OCI-M2 (cell line): Measurements from ENCODE around the gene GNL1.
A peak's percentile ranks its signal among the peaks of the same experiment; 100 is the strongest.

ENCODE experiments used
- DNase-seq: peaks from one replicate; lab custom pipeline; 2025; ENCODE audit not compliant: unreplicated experiment; lab: John Stamatoyannopoulos, UW

GNL1 gene

GRCh38 chr6:30556066-30556905 is at the start of gene GNL1:
GNL1 (minus strand) TSS chr6:30556489; CDS start chr6:30556203, 286 bp downstream.
- peak; percentile 86 for DNase-seq

DNA sequence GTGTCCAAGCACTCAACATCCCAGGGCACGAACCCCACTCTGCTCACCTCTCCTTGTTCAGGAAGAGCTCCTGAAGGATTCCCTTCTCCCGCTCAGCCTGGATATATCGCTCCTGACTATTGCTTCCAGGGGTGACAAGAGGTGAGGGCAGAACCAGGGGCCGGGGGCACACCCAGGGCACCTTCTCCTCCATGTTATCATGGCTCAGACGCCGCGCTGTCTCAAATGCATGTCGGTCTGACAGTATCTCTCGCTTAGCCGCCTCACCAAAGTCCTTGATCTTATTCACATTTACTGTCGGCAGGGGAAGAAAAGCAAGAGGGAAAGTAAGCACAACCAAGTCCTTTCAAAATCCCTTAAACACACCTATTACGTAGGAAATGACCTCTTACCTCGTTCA is 47.7 kb upstream of the GNL1 start:
- no peak for DNase-seq

DNA sequence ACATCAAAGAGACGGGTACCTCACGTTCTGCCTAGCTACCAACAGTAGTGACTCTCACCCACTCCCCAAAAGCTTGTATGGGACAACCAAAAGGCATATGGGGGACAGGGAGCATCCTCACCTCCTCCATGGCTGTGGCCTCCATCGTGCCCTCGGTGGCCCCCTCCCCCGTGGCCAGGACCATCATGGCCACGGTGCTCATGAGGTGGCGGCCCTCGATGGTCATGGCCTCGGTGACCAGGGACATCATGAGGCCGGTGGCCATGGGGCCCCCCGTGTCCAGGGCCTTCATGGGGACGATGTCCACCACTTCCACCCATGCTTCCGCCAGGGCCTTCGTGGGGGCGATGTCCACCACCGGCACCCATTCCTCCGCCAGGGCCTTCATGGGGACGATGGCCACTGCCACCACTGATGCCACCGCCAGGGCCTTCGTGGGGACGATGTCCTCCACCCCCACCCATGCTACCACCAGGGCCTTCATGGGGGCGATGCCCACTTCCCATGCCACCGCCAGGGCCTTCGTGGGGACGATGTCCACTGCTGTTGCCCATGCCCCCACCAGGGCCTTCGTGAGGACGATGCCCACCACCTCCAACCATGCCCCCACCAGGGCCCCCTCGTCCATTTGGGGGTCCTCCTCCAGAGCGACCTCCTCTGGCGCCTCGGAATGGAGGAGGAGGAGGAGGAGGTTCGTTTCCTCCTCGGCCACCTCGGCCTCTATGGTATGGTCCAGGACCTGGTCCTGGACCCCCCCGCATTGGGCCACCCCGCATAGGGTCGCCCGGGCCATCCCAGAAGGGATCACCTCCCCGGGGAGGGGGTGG is 45.7 kb upstream of the GNL1 start:
- no peak for DNase-seq

GRCh38 chr6:30601436-30601814 is 45.1 kb upstream of the GNL1 start:
- no peak for DNase-seq

DNA sequence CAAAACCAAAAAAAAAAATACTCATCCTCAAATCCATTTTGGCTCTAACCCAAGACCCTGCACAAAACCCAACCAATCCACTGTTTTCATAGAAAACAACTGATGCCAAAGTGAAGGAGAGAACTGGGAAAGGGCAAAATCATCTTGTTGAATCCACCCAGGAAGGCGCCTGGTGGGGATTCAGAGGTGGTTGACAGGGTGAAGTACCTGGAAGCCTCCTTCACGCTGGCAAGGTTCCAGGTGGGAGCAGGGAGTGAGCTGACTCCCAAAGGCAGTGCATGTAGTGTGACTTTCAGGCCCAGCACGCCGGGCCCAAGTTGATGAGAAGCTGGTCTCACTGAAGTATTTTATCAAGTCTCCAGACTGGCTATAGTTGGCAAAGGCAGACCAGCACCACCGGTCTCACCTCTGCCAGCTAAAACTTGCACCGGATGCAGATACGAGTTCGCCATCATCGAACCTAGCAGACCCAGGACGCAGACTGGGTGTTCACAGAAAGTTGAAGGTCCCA is 44.2 kb upstream of the GNL1 start:
- no peak for DNase-seq

DNA sequence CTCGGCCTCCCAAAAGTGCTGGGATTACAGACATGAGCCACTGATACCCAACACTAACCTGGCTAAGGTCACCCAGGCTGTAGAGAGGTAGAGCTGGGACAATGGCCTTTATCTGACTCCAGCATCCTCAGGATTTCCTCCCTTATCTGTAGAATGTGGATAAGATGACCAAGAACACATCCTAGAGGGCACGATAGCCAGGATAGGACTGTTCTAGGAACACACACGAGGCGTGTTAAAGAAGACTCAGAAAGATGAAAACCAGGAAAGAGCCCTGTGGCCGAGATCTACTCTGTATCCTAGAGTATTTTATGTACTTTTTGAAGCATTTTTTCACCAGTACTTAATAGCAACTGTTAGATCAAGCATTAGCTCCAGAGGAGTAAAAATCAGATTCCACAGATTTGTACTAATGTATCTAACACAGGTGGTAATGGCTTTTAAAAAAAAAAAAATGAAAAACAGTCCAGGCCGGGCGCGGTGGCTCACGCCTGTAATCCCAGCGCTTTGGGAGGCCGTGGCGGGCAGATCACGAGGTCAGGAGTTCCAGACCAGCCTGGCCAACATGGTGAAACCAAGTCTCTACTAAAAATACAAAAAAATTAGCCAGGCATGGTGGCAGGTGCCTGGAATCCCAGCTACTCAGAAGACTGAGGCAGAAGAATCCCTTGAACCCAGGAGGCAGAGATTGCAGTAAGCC is 43.5 kb upstream of the GNL1 start:
- no peak for DNase-seq

DNA sequence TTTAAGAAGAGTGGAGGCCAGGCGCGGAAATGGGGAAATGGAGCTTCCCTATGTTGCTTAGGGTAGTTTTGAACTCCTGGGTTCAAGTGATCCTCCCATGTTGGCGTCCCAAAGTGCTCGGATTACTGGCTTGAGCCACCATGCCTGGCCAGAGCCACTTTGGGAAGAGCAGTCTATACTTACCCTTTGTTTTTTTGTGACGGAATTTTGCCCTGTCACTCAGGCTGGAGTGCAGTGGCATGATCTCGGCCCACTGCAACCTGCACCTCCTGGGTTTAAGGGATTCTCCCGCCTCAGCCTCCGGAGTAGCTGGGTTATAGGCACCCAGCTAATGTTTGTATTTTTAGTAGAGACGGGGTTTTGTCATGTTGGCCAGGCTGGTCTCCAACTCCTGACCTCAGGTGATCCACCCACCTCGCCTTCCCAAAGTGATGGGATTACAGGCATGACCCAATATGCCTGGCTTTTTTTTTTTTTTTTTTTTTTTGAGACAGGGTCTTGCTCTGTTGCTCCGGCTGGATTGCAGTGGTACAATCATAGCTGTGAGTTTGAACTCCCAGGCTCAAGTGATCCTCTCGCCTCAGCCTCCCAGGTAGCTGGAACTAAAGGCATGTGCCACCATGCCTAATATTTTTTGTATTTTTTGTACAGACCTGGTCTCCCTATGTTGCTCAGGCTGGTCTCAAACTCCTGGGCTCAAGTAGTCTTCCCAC is 42.8 kb upstream of the GNL1 start:
- DNase-seq, result no peak

DNA sequence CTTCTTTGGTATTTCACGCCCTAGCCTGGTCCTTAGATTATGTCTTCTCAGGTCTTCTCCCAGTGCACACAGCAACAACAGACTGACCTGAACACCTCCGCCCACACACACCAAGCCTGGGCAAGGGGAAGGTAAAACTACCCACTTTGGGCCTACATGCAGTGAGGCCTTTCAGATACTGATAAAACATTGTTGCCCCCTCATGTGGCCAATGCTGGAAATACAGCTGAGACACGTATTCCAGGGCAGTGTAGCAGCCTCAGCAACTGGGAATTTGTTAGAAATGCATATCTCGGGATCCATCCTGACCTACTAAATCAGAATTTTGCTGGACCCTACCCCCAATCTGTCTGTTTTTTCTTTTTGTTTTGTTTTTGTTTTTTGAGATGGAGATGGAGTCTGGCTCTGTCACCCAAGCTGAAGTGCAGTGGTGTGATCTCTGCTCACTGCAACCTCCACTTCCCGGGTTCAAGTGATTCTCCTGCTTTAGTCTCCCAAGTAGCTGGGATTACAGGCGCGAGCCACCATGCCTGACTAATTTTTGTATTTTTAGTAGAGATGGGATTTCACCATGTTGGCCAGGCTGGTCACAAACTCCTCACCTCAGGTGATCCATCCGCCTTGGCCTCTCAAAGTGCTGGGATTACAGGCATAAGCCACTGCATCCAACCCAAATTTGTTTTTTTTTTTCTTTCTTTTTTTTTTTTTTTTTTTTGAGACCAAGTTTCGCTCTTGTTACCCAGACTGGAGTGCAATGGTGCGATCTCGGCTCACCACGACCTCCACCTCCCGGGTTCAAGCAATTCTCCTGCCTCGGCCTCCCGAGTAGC is 41.2 kb upstream of the GNL1 start:
- DNase-seq, result peak; percentile 49

DNA sequence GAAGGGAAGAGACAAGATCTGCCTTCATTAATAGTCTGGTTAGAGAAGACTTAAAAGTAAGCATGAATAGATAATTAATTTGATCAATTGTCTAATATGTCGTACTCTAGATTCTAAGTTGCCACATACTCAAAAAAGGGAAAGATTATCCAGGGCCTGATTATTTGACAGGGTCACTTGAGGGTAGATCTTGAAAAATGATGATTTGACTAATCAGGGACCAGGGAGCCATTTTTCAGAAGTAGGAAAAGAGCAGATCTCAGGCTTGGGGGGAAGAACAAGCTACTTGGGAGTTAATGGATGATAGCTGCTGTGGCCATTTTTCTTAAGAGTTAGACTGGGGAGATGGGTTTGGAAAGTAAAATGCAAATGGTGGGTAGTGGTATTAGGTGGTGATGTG is 36.0 kb upstream of the GNL1 start:
- no peak for DNase-seq

- no peak for DNase-seq
Observed at GRCh38 chr6:30591008-30591407, 34.7 kb upstream of the GNL1 start.

- no peak for DNase-seq
Observed at GRCh38 chr6:30590509-30590908, 34.2 kb upstream of the GNL1 start.

DNA sequence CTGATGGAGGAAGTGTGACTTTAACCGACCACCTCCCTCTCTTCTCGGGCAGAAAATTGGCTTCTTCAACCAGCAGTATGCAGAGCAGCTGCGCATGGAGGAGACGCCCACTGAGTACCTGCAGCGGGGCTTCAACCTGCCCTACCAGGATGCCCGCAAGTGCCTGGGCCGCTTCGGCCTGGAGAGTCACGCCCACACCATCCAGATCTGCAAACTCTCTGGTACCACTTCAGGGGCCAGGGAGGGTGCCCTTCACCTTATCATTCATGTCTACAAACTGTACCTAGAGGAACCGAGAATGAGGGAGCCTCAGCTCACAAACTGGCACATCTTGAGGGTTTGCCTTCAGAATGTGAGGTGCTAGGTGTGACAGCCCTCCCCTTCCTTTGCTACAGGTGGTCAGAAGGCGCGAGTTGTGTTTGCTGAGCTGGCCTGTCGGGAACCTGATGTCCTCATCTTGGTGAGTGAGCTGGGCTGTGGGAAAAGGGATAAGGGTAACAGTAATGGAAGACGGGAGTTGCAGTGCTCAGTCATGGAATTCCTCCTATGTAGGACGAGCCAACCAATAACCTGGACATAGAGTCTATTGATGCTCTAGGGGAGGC is 33.6 kb upstream of the GNL1 start:
- no peak for DNase-seq

DNA sequence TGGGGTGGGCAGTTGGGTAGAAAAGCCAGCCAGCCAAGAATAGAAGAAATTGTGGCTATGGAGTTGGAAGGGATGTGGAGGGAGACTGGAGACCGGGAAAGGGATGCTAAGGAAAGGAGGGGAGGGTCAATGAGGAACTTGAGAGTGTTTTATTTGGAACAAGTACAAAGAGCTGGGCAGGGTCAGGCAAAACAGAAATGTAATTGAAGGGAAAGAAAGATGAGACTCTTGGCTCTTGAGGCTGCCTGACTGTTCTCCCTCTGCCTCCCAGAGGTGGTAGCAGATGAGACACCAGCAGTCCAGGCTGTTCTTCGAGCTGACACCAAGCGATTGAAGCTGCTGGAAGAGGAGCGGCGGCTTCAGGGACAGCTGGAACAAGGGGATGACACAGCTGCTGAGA is 27.6 kb upstream of the GNL1 start:
- no peak for DNase-seq

DNA sequence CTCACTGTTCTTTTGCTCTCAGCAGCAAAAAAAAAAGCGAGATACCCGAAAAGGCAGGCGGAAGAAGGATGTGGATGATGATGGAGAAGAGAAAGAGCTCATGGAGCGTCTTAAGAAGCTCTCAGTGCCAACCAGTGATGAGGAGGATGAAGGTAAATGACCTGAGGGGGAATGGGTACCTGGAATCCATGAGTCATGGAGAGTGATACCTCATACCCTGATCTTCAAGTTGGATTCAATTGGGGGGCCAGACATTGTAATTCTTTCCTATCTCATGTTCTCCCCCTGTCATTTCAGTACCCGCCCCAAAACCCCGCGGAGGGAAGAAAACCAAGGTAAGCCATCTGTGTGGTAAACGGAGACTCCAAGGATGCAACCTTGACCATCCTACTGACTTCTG is 21.8 kb upstream of the GNL1 start:
- no peak for DNase-seq

GRCh38 chr6:30573113-30573512 is 16.8 kb upstream of the GNL1 start:
- DNase-seq, result no peak

DNA sequence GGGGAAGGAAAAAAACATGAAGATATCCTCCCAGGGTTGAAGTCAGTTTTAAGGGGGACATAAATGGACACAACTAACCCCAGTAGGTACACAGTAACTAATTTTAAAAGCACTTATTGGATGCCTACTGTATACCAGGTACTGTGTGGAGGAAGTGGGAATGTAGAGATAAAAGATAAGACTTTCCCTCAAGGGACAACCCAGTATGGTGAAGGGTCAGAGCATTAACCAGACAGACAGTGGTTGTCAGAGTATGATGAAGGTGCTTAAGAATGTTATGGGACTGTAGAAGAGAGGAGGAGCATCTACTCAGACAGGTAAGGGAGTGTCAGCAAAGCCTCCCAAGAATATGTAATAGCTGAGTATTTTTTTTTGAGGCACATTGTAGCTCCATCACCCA is 15.9 kb upstream of the GNL1 start:
- DNase-seq, result no peak

- no peak for DNase-seq
Observed at GRCh38 chr6:30571762-30572082, 15.4 kb upstream of the GNL1 start.

DNA sequence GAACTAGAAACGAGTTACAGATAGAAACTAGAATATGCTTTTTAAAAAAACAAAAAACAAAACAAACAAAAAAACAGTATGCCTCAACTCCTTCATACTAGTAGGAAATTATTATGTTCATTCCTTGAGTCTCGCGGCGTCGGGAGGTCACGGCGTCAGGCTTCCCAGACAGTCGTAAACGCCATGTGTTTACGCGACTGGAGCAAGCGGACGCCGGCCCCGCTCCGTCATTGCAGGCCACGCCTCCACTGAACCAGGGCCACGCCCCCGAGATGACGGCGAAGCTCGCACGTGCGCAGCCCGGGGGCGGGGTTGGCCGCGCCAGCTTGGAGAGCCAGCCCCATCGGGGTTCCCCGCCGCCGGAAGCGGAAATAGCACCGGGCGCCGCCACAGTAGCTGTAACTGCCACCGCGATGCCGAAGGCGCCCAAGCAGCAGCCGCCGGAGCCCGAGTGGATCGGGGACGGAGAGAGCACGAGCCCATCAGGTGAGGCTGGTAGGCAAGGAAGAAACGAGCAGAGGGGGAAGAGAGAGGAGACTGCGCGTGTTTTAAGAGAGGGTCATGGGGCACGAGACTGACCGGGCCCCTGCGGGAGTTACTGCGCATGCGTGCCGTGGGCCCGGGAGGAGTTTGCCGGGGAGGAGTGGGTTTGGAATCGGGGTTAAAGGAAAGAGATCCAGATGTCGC is 14.9 kb upstream of the GNL1 start, which contains the start of gene ABCF1:
TSS of gene ABCF1 (plus strand) at position 368 of the 687 bp plus-strand sequence. CDS start at position 414, 46 bp downstream.
- DNase-seq, result peak; percentile 89

GRCh38 chr6:30570740-30571074 is 14.4 kb upstream of the GNL1 start:
- DNase-seq, result no peak
